IMR-90 (cell line): Measurements from ENCODE around the gene TPST1. TPM values are rescaled to one million over a fixed set of nuclear protein-coding genes. Genes with fewer than 3 reads are reported as not detected.

ENCODE experiments used
- ATAC-seq: fragments of 200-7000 bp; cut with Tn5 transposase; 2 replicates; pipeline ENCODE4 v1.9.1; 2020; ENCODE audit warnings: low read depth, mild to moderate bottlenecking, moderate library complexity
- BruUV-seq: library from RNA; stranded (reverse); fragments of 400-500 nt; replicated peaks from 2 replicates; lab custom pipeline; 2021; lab: Mats Ljungman, UMichigan
- CTCF ChIA-PET: fragments of 300-600 bp; formaldehyde crosslinking; extraction: SDS; loops from one replicate; lab custom pipeline; 2021; ENCODE audit warnings: antibody characterized with exemption; lab: Yijun Ruan, JAX
- POLR2A ChIA-PET: fragments of 300-600 bp; sonication (Branson Sonifier 250); formaldehyde crosslinking; loops from one replicate; lab custom pipeline; 2022; ENCODE audit warnings: antibody characterized with exemption; ENCODE audit not compliant: unreplicated experiment; lab: Charles Lee
- DNase-seq: peaks from one replicate; pipeline ENCODE4 v3.0.0; 2013
- H2AFZ ChIP-seq: replicated peaks from 2 replicates; pipeline ENCODE3; 2013; ENCODE audit warnings: low read length, mild to moderate bottlenecking; ENCODE audit not compliant: poor library complexity
- H2AK5ac ChIP-seq: 2 replicates; pipeline ENCODE4 v1.6.1; 2013; ENCODE audit warnings: low read depth, low read length, inconsistent platforms
- H2AK9ac ChIP-seq: replicated peaks from 2 replicates; pipeline ENCODE3; 2013; ENCODE audit warnings: mild to moderate bottlenecking, low read depth, low read length, moderate library complexity; ENCODE audit not compliant: poor library complexity
- H2BK120ac ChIP-seq: 2 replicates; pipeline ENCODE4 v1.6.1; 2013; ENCODE audit warnings: low read depth, low read length, inconsistent platforms
- H2BK15ac ChIP-seq: 3 replicates; pipeline ENCODE4 v1.6.1; 2013; ENCODE audit warnings: low read depth, low read length, inconsistent platforms
- H2BK20ac ChIP-seq: 2 replicates; pipeline ENCODE4 v1.6.1; 2013; ENCODE audit warnings: low read depth, mild to moderate bottlenecking, inconsistent platforms, low read length, moderate library complexity
- H2BK5ac ChIP-seq: 2 replicates; pipeline ENCODE4 v1.6.1; 2013; ENCODE audit warnings: mild to moderate bottlenecking, low read depth, low read length, inconsistent platforms; ENCODE audit not compliant: poor library complexity, severe bottlenecking
- H3K14ac ChIP-seq: replicated peaks from 2 replicates; pipeline ENCODE4 v1.6.1; 2013; ENCODE audit warnings: low read depth, low read length, inconsistent platforms
- H3K18ac ChIP-seq: 2 replicates; pipeline ENCODE4 v1.6.1; 2013; ENCODE audit warnings: low read depth, low read length, control low read depth
- H3K23ac ChIP-seq: 2 replicates; pipeline ENCODE4 v1.6.1; 2013; ENCODE audit warnings: low read depth, low read length, inconsistent platforms
- H3K27ac ChIP-seq: 2 replicates; pipeline ENCODE4 v1.5.1; 2013; ENCODE audit warnings: mild to moderate bottlenecking, control low read depth, low read length; ENCODE audit not compliant: insufficient read depth
- H3K27me3 ChIP-seq: 2 replicates; pipeline ENCODE4 v1.6.1; 2013; ENCODE audit warnings: low read length; ENCODE audit not compliant: control insufficient read depth, insufficient read depth
- H3K36me3 ChIP-seq: 2 replicates; pipeline ENCODE4 v1.6.1; 2013; ENCODE audit warnings: low read length, mixed read lengths; ENCODE audit not compliant: control insufficient read depth, insufficient read depth
- H3K4ac ChIP-seq: 2 replicates; pipeline ENCODE4 v1.6.1; 2013; ENCODE audit warnings: low read depth, low read length, inconsistent platforms
- H3K4me1 ChIP-seq: 2 replicates; pipeline ENCODE4 v1.6.1; 2013; ENCODE audit warnings: low read length, mixed read lengths; ENCODE audit not compliant: control insufficient read depth, insufficient read depth
- H3K4me2 ChIP-seq: 2 replicates; pipeline ENCODE4 v1.6.1; 2013; ENCODE audit warnings: low read depth, mild to moderate bottlenecking, control low read depth, low read length, moderate library complexity
- H3K4me3 ChIP-seq: 2 replicates; pipeline ENCODE4 v1.5.1; 2013; ENCODE audit warnings: low read depth, mild to moderate bottlenecking, control low read depth, low read length, moderate library complexity; ENCODE audit not compliant: insufficient read depth
- H3K56ac ChIP-seq: 2 replicates; pipeline ENCODE4 v1.6.1; 2013; ENCODE audit warnings: low read length, inconsistent platforms; ENCODE audit not compliant: insufficient read depth; ENCODE audit errors: extremely low read depth
- H3K79me1 ChIP-seq, 2 experiments: 2 replicates each; pipeline ENCODE4 v1.6.1; 2013; ENCODE audit warnings: low read length in 2 of 2, inconsistent platforms in 1 of 2, low read depth in 1 of 2
- H3K9ac ChIP-seq: 2 replicates; pipeline ENCODE4 v1.6.1; 2013; ENCODE audit warnings: low read depth, low read length, control low read depth
- H3K9me1 ChIP-seq: 2 replicates; pipeline ENCODE4 v1.6.1; 2013; ENCODE audit warnings: low read length, inconsistent platforms; ENCODE audit not compliant: insufficient read depth
- H3K9me3 ChIP-seq: 2 replicates; pipeline ENCODE4 v1.6.1; 2013; ENCODE audit warnings: low read length; ENCODE audit not compliant: control insufficient read depth, insufficient read depth
- H4K20me1 ChIP-seq: 2 replicates; pipeline ENCODE4 v1.6.1; 2013; ENCODE audit warnings: low read length, inconsistent platforms; ENCODE audit not compliant: insufficient read depth
- H4K5ac ChIP-seq: 2 replicates; pipeline ENCODE4 v1.6.1; 2013; ENCODE audit warnings: mild to moderate bottlenecking, low read depth, low read length, control low read depth
- H4K8ac ChIP-seq, 2 experiments: 2 replicates each; pipeline ENCODE4 v1.6.1; 2013; ENCODE audit warnings: low read depth in 2 of 2, low read length in 2 of 2, control low read depth in 1 of 2, inconsistent platforms in 1 of 2
- H4K91ac ChIP-seq: 2 replicates; pipeline ENCODE4 v1.6.1; 2013; ENCODE audit warnings: low read depth, low read length, inconsistent platforms; ENCODE audit not compliant: insufficient read depth
- CHD1 ChIP-seq: IDR thresholded peaks from 2 replicates; pipeline ENCODE4 v1.6.1; 2012; ENCODE audit warnings: low read depth, low read length, improper control_type of control experiment
- MXI1 ChIP-seq: IDR thresholded peaks from 2 replicates; pipeline ENCODE4 v1.6.1; 2012; ENCODE audit warnings: low read depth, mild to moderate bottlenecking, low read length, moderate library complexity, borderline replicate concordance
- WGBS, 2 experiments: methylation state at CpG; one replicate each; pipeline versions ENCODE4 v1.1.5 to v1.1.7; 2013; ENCODE audit warnings: missing lambda C conversion rate in 2 of 2; ENCODE audit not compliant: insufficient read length in 1 of 2; ENCODE audit errors: extremely low coverage in 2 of 2; 5-methylcytosine and 5-hydroxymethylcytosine counted together
- dilution Hi-C: fragments of 300-500 bp; cut with HindIII; formaldehyde crosslinking; loops from one replicate; pipeline ENCODE4 v1.14.3; 2018; ENCODE audit warnings: low sequenced_read_pairs; ENCODE audit not compliant: unreplicated experiment
- in situ Hi-C: fragments of 300-500 bp; cut with MboI; formaldehyde crosslinking; loops from 3 replicates; pipeline ENCODE4 v1.14.3; 2019; ENCODE audit warnings: low sequenced_read_pairs, inconsistent platforms, mixed read lengths
- intact Hi-C: fragments of 100-400 bp; cut with micrococcal nuclease; formaldehyde crosslinking; loops from 2 replicates; pipeline ENCODE4 v1.10.0; 2022
- polyA plus RNA-seq, 3 experiments: library from polyadenylated mRNA; depleted of rRNA; stranded (reverse); fragments of >200 nt; gene quantifications; 2 replicates each; pipeline ENCODE4 v1.2.3, GENCODE V29; 2012; ENCODE audit warnings: low replicate concordance in 1 of 3
- total RNA-seq: library from RNA; depleted of rRNA; stranded (reverse); fragments of >200 nt; gene quantifications from 2 replicates; pipeline ENCODE4 v1.2.3, GENCODE V29; 2012

The TPST1 gene
- total and polyA plus RNA-seq, 2 of the 4 experiments (the other 2 are of a cell fraction) = 37.7 to 58.6 TPM

DNA sequence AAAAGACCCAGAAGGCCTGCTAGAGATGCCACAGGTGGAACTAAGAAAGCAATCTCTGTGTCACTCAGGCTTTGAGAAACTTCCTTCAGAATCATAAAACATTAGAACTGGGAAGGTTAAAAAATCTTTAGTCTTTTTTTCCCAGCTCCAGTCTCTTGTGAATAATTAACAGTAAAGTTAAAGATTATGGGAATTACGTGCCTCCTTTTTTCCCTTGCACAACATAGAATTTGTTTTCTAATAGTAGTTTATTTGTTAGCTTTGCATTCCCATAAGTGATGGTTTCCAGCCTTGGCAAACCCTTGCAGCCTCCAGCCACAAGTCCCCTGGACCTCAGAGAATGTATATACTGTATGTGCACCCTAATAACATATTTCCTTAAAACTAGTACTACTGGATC lies 128.3 kb downstream of the TPST1 start:
- Histone ChIP-seq H3K23ac (no peak overlapping the region), H2BK15ac (no peak overlapping the region), H3K14ac (no peak overlapping the region), H2BK20ac (no peak overlapping the region), H4K91ac (no peak overlapping the region), H3K4me2 (no peak overlapping the region), H3K4ac (no peak overlapping the region), H2BK120ac (no peak overlapping the region), H3K27ac (no peak overlapping the region), H3K18ac (no peak overlapping the region), H3K79me1 (peaks cover 4 to 30% of the 10 kb centered on the region in 2 experiments; a peak in 3 of 4 replicates), H4K8ac (no peak overlapping the region), H4K20me1 (no peaks in the 10 kb centered on the region), H2AFZ (no peak overlapping the region), H3K36me3 (no peaks in the 10 kb centered on the region), H3K9me3 (peaks cover 3% of the 10 kb centered on the region; the same call in 1 of the 2 replicates), H4K5ac (no peak overlapping the region), H2AK5ac (no peak overlapping the region), H2AK9ac (no peak overlapping the region), H3K9ac (no peak overlapping the region), H3K27me3 (no peaks in the 10 kb centered on the region), H3K4me3 (no peak overlapping the region), H3K9me1 (no peaks in the 10 kb centered on the region), H2BK5ac (no peak overlapping the region), H3K56ac (no peak overlapping the region), H3K4me1 (peaks cover 3% of the 10 kb centered on the region; the same call in 1 of the 2 replicates)
- ATAC-seq (no peak), DNase-seq (no peak)
- no peak for TF ChIP-seq MXI1
- no peak for TF ChIP-seq CHD1
- intact Hi-C loops = loop anchor here (5.0 kb wide), 1 partner anchor 126 kb away; the partner anchor contains the start of gene TPST1
- BruUV-seq = no TSS peak
- WGBS, 2 experiments = no CpG with 5 or more reads among the region's 1 CpG
- POLR2A ChIA-PET = interaction anchor here (0.6 kb wide), 1 partner anchor 22 kb away, joined by 7 read pairs; no protein-coding TSS in a partner anchor
- CTCF ChIA-PET = no interaction called here
- in situ Hi-C loops = no loop called here
- dilution Hi-C loops = no loop called here
